Spleen (tissue), 13 donors: ENCODE measurements around the gene KIF26B. TPM values are rescaled to one million over a fixed set of nuclear protein-coding genes. Genes with fewer than 3 reads are reported as not detected.
A peak's percentile ranks its signal among the peaks of the same experiment; 100 is the strongest.

Experiments
- DNase-seq: peaks from one replicate; pipeline ENCODE4 v3.0.0-alpha.2; 2020
- H3K27ac ChIP-seq, 8 donors: fragments of 200-600 bp; sonication (generic) in 7 of 8; 1 replicate in 4 of 8; 2 replicates in 4 of 8; pipeline versions ENCODE4 v1.5.0 to v1.8.0; 2016 to 2021; ENCODE audit warnings: inconsistent platforms in 4 of 8, mild to moderate bottlenecking in 4 of 8, moderate library complexity in 1 of 8
- H3K27me3 ChIP-seq, 7 donors: fragments of 200-600 bp; sonication (generic) in 6 of 7; replicated peaks in 1 of 7; 1 replicate in 4 of 7; 2 replicates in 3 of 7; pipeline versions ENCODE4 v1.5.0 to v1.8.0; 2016 to 2021; ENCODE audit warnings: inconsistent platforms in 3 of 7, mild to moderate bottlenecking in 1 of 7
- H3K36me3 ChIP-seq, 6 donors: fragments of 200-600 bp; sonication (generic) in 5 of 6; 1 replicate in 4 of 6; 2 replicates in 2 of 6; pipeline versions ENCODE4 v1.5.0 to v1.8.0; 2016 to 2021; ENCODE audit warnings: inconsistent platforms in 2 of 6
- H3K4me1 ChIP-seq, 6 donors: fragments of 200-600 bp; sonication (generic) in 5 of 6; 1 replicate in 3 of 6; 2 replicates in 3 of 6; pipeline versions ENCODE4 v1.5.0 to v1.8.0; 2016 to 2021; ENCODE audit warnings: inconsistent platforms in 3 of 6
- H3K4me3 ChIP-seq, 8 donors: fragments of 200-600 bp; sonication (generic) in 7 of 8; 1 replicate in 4 of 8; 2 replicates in 4 of 8; pipeline versions ENCODE4 v1.5.0 to v1.8.0; 2016 to 2021; ENCODE audit warnings: inconsistent platforms in 4 of 8, mild to moderate bottlenecking in 4 of 8, moderate library complexity in 2 of 8
- H3K9me3 ChIP-seq, 8 donors: fragments of 200-600 bp; sonication (generic) in 7 of 8; 1 replicate in 4 of 8; 2 replicates in 4 of 8; pipeline versions ENCODE4 v1.5.0 to v1.8.0; 2016 to 2021; ENCODE audit warnings: inconsistent platforms in 4 of 8
- CTCF ChIP-seq, 11 experiments: fragments of 200-600 bp in 7 of 11; fragments of 450-650 bp in 4 of 11; sonication (generic) in 4 of 11; IDR thresholded peaks in 8 of 11; conservative IDR thresholded peaks in 3 of 11; 1 replicate in 7 of 11; 2 replicates in 4 of 11; pipeline versions ENCODE4 v1.4.0 to v1.8.0; 2016 to 2021; ENCODE audit warnings: antibody characterized with exemption in 11 of 11, inconsistent platforms in 4 of 11, mild to moderate bottlenecking in 1 of 11
- POLR2A ChIP-seq, 3 donors: fragments of 450-650 bp; IDR thresholded peaks; one replicate each; pipeline ENCODE4 v1.5.1; 2017; ENCODE audit warnings: antibody characterized with exemption in 3 of 3, mild to moderate bottlenecking in 1 of 3
- POLR2AphosphoS5 ChIP-seq, 3 donors: sonication (generic); formaldehyde crosslinking; IDR thresholded peaks; one replicate each; pipeline ENCODE4 v1.5.1; 2017; ENCODE audit warnings: antibody characterized with exemption in 3 of 3
- WGBS, 5 donors: extraction: QIAGEN DNeasy Blood & Tissue Kit in 3 of 5; methylation state at CpG; one replicate each; pipeline versions ENCODE4 v1.1.5 to v1.1.7; 2013 to 2018; 5-methylcytosine and 5-hydroxymethylcytosine counted together
- intact Hi-C: fragments of 100-400 bp; cut with DNase I; formaldehyde crosslinking; loops from one replicate; pipeline ENCODE4 v1.15.0; 2023; ENCODE audit warnings: low total_unique reads
- long read RNA-seq, 2 donors: transcript quantifications; one replicate each; lab custom pipeline, GENCODE V29; 2026
- polyA plus RNA-seq, 3 donors: library from polyadenylated mRNA; stranded (reverse); fragments of 200-250 nt; gene quantifications; one replicate each; pipeline ENCODE4 v1.2.1, GENCODE V29; 2013
- total RNA-seq, 7 donors: library from RNA; depleted of rRNA in 3 of 7; stranded (reverse); fragments of >200 nt in 3 of 7; fragmentation: NEBNext Ultra II Directional in 4 of 7; extraction: Animal tissue kit (Norgen Biotek cat#: 25700) in 4 of 7; gene quantifications; one replicate each; pipeline versions ENCODE4 v1.1.0 to v1.2.1, GENCODE V29; 2016 to 2021
- donor health status: healthy with polysubstance abuse.
- donor health status: DM: no; HTN: no; CAD: no; lungs with moderate emphysema.
- donor health status: DM: no; HTN: no; CAD: no.
- donor health status: Bipolar disorder and iron deficiency.
- donor health status: healthy.
- donor health status: DM: no; HTN: no; CAD: no.
- donor health status: DM: yes; HTN: yes; CAD: no.

KIF26B gene
- total RNA-seq (1 to 10 TPM in 4 of 7 donors, under 1 TPM in 2, not detected in 1; 0.41 to 4.5 (median 1.1) TPM), polyA plus RNA-seq (under 1 TPM; 0.07 to 0.16 (median 0.08) TPM)
- long read RNA-seq, donor 1 = 0 reads
- long read RNA-seq, donor 2 = 0 reads

- Histone ChIP-seq H3K9me3 (peaks cover 0 to 2% (median 0%) of the 10 kb centered on the region in 8 donors), H3K36me3 (no peaks in the 10 kb centered on the region), H3K27ac (no peak within 1 kb of the TSS), H3K4me1 (peaks cover 29 to 48% (median 44%) of the 10 kb centered on the region in 6 donors), H3K4me3 (peak within 1 kb of the TSS; percentile 40 to 77 (median 60)), H3K27me3 (peaks cover 0 to 90% (median 47%) of the 10 kb centered on the region in 7 donors)
- intact Hi-C loops = loop anchor here (5.0 kb wide), 1 partner anchor 848 kb away; no protein-coding TSS in a partner anchor
- 0 to 1% (median 0%) methylated on average over 22 to 83 of the region's 83 CpGs for WGBS, 5 donors
- peak; percentile 80 for DNase-seq
- TF ChIP-seq CTCF (IDR thresholded peaks at IDR 0.05 in 8 of 11, conservative IDR thresholded peaks at IDR 0.05 in 3 of 11) (no peak), POLR2AphosphoS5 (IDR thresholded peaks at IDR 0.05) (no peak), POLR2A (IDR thresholded peaks at IDR 0.05) (no peak)
Observed at GRCh38 chr1:245154429-245155271, at the start of gene KIF26B. Gene KIF26B (plus strand): TSS chr1:245154985. CDS start chr1:245155425, 440 bp downstream.

- H3K27ac ChIP-seq = no peak overlapping the region
- no peaks in the 10 kb centered on the region for H3K36me3 ChIP-seq
- H3K27me3 ChIP-seq = no peaks in the 10 kb centered on the region
- no peaks in the 10 kb centered on the region for H3K4me1 ChIP-seq
- TF ChIP-seq POLR2A (IDR thresholded peaks at IDR 0.05) (no peak), POLR2AphosphoS5 (IDR thresholded peaks at IDR 0.05) (no peak), CTCF (IDR thresholded peaks at IDR 0.05 in 8 of 11, conservative IDR thresholded peaks at IDR 0.05 in 3 of 11) (no peak)
- intact Hi-C loops = no loop called here
- no peak for DNase-seq
- H3K4me3 ChIP-seq = no peak overlapping the region
- 92 to 96% (median 95%) methylated on average over 3 of the region's 3 CpGs for whole genome bisulfite sequencing, 5 donors
- no peaks in the 10 kb centered on the region for H3K9me3 ChIP-seq
Observed at GRCh38 chr1:245105042-245105441, 49.7 kb upstream of the KIF26B start.

- no peak for TF ChIP-seq POLR2AphosphoS5 (IDR thresholded peaks at IDR 0.05)
- TF ChIP-seq CTCF (IDR thresholded peaks at IDR 0.05 in 8 of 11, conservative IDR thresholded peaks at IDR 0.05 in 3 of 11) = no peak
- TF ChIP-seq POLR2A (IDR thresholded peaks at IDR 0.05) = no peak
- Histone ChIP-seq H3K27ac (no peak overlapping the region), H3K27me3 (no peaks in the 10 kb centered on the region), H3K36me3 (no peaks in the 10 kb centered on the region), H3K4me3 (no peak overlapping the region), H3K9me3 (no peaks in the 10 kb centered on the region), H3K4me1 (no peaks in the 10 kb centered on the region)
- WGBS, 5 donors = 83 to 92% (median 89%) methylated on average over 5 of the region's 5 CpGs
- DNase-seq = no peak
- intact Hi-C loops = no loop called here
Observed at GRCh38 chr1:245105815-245106410, 48.9 kb upstream of the KIF26B start.

DNA sequence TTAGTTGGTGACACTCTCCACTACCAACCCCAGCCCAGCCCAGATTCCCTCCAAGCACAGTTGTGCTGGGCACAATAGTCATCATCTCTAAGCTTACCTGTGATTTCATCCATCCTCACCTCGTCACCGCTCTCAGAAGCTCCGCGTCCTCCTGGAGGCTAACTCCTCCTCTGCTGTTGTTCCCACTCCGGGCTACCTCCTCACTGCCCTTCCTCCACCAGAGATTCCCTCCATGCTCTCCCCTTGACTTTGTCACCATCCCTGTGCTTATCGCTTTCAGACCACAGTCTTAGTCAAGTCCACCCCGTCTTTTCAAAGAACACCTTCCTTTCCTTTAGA lies 47.0 kb upstream of the KIF26B start:
- Histone ChIP-seq H3K36me3 (no peaks in the 10 kb centered on the region), H3K4me1 (no peaks in the 10 kb centered on the region), H3K27ac (no peak overlapping the region), H3K27me3 (no peaks in the 10 kb centered on the region), H3K4me3 (no peak overlapping the region), H3K9me3 (no peaks in the 10 kb centered on the region)
- TF ChIP-seq CTCF (IDR thresholded peaks at IDR 0.05 in 8 of 11, conservative IDR thresholded peaks at IDR 0.05 in 3 of 11) (no peak), POLR2A (IDR thresholded peaks at IDR 0.05) (no peak), POLR2AphosphoS5 (IDR thresholded peaks at IDR 0.05) (no peak)
- intact Hi-C loops = no loop called here
- WGBS, 5 donors = 94 to 98% (median 97%) methylated on average over 7 of the region's 7 CpGs
- DNase-seq = no peak
